ENCODE data around the gene CRKL. TPM values are rescaled to one million over a fixed set of nuclear protein-coding genes. Genes with fewer than 3 reads are reported as not detected.

Gene CRKL
- total RNA-seq, 2 donors from 2014 or later, result 46.7 to 53.7 TPM

DNA sequence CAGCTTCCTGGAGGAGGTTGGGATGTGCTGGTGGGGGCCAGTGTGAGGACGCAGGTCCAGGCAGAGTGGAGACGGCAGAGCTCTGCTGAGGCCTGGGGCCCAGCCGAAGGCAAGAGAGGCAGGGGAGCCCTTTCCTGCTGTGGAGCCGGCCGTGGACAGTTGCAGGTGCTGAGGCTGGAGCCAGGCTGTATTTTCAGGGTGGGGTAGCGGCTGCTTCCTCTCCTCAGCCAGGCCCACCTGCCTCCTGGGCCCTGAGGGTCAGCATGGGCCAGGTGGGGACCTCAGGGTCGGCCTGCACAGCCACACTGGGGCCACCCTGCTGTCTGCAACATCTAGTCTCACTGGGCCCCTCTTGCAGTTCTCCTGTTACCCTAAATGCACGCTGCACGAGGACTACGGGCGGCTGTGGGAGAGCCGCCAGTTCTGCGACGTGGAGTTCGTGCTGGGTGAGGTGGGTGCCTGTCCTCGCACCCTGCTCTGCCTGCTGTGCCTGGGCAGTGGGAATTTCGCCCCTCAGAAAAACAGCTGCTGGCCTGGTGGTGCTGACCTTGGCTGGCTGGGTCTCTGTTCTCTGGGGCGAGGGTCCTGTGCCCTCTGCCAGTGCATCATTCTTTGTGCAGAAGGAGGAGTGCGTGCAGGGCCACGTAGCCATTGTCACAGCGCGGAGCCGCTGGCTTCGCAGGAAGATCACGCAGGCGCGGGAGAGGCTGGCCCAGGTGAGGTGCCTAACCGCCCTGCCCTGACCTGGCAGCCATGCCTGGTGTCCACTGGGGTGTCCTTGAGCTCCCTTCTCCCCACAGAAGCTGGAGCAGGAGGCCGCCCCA is 76.3 kb downstream of the CRKL start:
- no peak for DNase-seq (ENCODE audit: low spot score)
- no peaks in the 10 kb centered on the region for H3K4me1 ChIP-seq
- TF ChIP-seq, protein P1, sequence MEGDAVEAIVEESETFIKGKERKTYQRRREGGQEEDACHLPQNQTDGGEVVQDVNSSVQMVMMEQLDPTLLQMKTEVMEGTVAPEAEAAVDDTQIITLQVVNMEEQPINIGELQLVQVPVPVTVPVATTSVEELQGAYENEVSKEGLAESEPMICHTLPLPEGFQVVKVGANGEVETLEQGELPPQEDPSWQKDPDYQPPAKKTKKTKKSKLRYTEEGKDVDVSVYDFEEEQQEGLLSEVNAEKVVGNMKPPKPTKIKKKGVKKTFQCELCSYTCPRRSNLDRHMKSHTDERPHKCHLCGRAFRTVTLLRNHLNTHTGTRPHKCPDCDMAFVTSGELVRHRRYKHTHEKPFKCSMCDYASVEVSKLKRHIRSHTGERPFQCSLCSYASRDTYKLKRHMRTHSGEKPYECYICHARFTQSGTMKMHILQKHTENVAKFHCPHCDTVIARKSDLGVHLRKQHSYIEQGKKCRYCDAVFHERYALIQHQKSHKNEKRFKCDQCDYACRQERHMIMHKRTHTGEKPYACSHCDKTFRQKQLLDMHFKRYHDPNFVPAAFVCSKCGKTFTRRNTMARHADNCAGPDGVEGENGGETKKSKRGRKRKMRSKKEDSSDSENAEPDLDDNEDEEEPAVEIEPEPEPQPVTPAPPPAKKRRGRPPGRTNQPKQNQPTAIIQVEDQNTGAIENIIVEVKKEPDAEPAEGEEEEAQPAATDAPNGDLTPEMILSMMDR (IDR thresholded peaks at IDR 0.05), result no peak
- H3K27me3 ChIP-seq, result no peaks in the 10 kb centered on the region
- H3K4me3 ChIP-seq, result no peak overlapping the region
- no peak overlapping the region for H3K27ac ChIP-seq
- peaks cover 63% of the 10 kb centered on the region for H3K36me3 ChIP-seq
- no peaks in the 10 kb centered on the region for H3K9me3 ChIP-seq

- Histone ChIP-seq H3K9me3 (no peaks in the 10 kb centered on the region), H3K4me1 (no peaks in the 10 kb centered on the region), H3K27me3 (no peaks in the 10 kb centered on the region), H3K36me3 (peaks cover 71% of the 10 kb centered on the region), H3K27ac (no peak overlapping the region), H3K4me3 (no peak overlapping the region)
- TF ChIP-seq, protein P1 (IDR thresholded peaks at IDR 0.05), result no peak
- DNase-seq (ENCODE audit: low spot score), result no peak
Measured at GRCh38 chr22:20994128-20994901, 77.1 kb downstream of the CRKL start.

- Histone ChIP-seq H3K27ac (no peak overlapping the region), H3K36me3 (peaks cover 76% of the 10 kb centered on the region), H3K27me3 (no peaks in the 10 kb centered on the region), H3K9me3 (no peaks in the 10 kb centered on the region), H3K4me1 (peaks cover 0 to 3% of the 10 kb centered on the region in 2 donors), H3K4me3 (no peak overlapping the region)
- DNase-seq (ENCODE audit: low spot score), result no peak
- TF ChIP-seq, protein P1 (IDR thresholded peaks at IDR 0.05), result no peak
Measured at GRCh38 chr22:20994902-20995241, 77.7 kb downstream of the CRKL start.

GRCh38 chr22:20995329-20996030 is 78.3 kb downstream of the CRKL start:
- H3K27me3 ChIP-seq, result no peaks in the 10 kb centered on the region
- TF ChIP-seq, protein P1 (IDR thresholded peaks at IDR 0.05), result no peak
- no peak overlapping the region for H3K4me3 ChIP-seq
- no peak for DNase-seq (ENCODE audit: low spot score)
- peaks cover 0 to 9% of the 10 kb centered on the region in 2 donors for H3K4me1 ChIP-seq
- peaks cover 78% of the 10 kb centered on the region for H3K36me3 ChIP-seq
- no peaks in the 10 kb centered on the region for H3K9me3 ChIP-seq
- no peak overlapping the region for H3K27ac ChIP-seq

GRCh38 chr22:20996031-20996410 is 78.8 kb downstream of the CRKL start:
- no peaks in the 10 kb centered on the region for H3K9me3 ChIP-seq
- H3K27ac ChIP-seq, result no peak overlapping the region
- peaks cover 72% of the 10 kb centered on the region for H3K36me3 ChIP-seq
- DNase-seq (ENCODE audit: low spot score), result no peak
- no peaks in the 10 kb centered on the region for H3K27me3 ChIP-seq
- H3K4me3 ChIP-seq, result no peak overlapping the region
- H3K4me1 ChIP-seq, result peaks cover 0 to 15% of the 10 kb centered on the region in 2 donors
- TF ChIP-seq, protein P1 (IDR thresholded peaks at IDR 0.05), result no peak

All from right atrium auricular region (tissue), 2 donors.